ENCODE measurements around the gene ADCY3.

Gene ADCY3

DNA sequence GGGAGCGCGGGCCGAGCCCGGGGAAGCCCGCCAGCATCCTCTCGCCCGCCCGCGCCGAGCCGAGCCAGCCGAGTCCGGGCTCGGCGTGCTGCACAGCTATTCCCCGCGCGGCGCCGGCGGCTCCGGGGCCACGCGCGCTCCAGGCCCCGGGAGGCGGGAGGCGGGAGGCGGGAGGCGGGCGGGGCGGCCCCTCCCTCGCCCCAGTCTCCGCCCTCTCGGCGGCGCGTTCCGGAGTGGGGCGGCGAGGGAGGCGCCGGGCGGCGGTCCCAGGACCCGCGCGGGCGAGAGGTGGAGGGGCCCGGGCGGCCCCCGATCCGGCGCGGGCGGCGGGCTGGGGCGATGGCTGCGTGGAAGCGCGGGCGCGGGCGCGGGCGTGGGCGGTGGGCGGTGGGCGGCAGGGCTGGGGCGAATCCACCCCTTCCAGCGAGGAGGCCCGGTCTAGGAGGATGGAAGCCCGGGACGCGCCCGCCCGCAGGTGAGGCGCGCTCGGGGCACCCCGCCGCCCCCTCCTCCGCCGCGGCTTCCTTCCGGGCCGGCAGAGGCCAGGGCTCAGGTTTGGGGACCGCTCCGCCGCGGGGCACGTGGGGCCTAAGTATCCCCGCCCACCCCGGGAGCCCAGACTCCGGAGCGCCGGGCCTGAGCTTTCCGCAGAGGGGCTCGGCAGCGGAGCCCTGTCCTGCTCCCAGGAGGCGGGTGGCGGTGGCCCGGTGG lies at the start of gene ADCY3:
TSS of gene ADCY3 (minus strand) at position 140 of the 711 bp plus-strand sequence. CDS start 1,250 bp downstream, outside the sequence.
- peak; percentile 34 for DNase-seq (ENCODE audit: low read depth, low spot score)

DNA sequence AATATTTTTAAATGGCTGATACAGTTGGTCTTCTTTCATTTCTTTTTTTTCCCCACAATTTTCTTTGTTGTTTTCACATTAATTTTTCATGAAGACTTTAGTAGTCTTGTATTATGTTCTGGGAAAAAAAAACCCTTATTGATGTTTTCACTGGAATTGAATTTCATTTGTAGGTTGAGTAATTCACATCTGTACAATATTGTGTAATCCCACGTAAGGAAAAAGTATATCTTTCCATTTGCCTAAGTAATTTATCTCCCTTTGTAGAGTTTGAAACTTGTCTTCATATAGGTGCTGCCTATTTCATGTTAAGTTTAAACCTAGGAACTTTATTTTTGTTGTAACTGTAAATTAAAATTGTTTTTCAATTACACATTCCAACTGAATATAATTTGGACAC lies 49.7 kb upstream of the ADCY3 start:
- no peak for DNase-seq (ENCODE audit: low read depth, low spot score)

DNA sequence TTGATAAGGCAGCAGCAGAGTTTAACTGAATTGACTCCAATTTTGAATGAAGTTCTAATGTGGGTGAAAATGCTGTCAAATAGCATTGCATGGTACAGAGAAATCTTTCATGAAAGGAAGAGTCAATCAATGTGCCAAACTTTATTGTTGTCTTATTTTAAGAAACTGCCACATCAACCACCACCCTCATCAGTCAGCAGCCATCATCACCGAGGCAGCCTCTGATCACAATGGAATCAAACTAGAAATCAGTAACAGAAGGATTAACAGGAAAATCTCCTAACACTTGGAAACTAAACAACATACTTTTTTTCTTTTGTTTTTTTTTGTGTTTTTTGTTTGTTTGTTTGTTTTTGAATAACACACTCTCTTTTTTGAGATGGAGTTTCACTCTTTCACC lies 41.9 kb upstream of the ADCY3 start:
- DNase-seq (ENCODE audit: low read depth, low spot score), result no peak

DNA sequence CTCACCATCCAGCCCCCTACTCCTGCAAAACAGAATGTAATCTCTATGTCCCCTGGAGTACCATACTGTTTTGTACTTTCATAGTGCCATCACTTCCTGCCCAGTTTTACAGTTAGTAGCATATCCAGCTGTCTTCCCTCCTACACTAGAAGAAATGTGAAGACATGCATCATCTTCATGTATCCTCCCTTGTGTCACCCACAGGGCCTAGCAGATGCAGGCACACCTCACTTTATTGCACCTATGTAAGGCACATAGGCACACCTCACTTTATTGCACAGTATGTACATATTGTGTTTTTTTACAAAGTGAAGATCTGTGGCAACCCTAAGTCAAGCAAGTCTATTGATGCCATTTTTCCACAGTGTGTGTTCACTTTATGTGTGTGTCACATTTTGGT lies 39.7 kb upstream of the ADCY3 start:
- no peak for DNase-seq (ENCODE audit: low read depth, low spot score)

DNA sequence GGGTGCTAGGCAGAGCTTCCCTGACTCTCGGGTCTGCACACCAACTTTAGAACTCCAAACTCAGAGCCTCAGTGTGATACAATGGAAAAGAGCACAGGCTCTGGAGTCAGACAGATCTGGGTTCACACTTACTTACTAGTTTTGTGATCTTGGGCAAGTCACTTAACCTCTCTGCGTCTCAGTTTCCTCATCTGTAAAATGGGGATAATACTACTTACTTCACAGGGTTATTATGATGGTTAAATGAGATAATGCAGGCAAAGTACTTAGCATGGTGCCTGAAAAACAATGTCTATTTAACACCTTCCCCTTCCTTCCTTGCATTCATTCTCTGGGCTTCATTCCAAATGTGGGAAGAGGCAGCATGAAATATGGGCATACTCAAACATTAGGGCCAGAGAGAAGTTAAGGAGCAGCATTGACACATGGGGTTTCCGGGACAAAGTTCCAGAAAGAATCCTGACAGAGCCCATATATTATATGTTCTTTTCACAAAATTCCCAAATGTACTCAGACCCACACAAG lies 38.4 kb upstream of the ADCY3 start:
- DNase-seq (ENCODE audit: low read depth, low spot score), result no peak

DNA sequence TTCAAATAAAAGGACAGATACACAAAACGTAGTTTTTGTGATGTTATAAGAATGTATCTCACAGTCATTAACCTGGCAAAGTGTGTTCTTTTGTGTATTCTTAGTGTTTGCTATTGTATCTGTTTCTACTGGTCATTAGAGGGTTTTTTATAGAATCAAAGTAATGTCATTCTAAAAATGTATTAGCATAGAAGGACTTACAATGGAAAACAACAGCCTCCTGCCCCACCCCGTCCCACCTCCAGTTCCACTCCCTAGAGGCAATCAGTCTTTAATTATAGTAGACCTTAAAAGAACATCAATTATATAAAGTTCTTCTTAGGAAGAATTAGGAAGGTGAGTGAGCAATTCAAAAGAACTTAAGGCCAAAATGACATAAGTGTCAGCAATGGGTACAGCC lies 37.9 kb upstream of the ADCY3 start:
- no peak for DNase-seq (ENCODE audit: low read depth, low spot score)

DNA sequence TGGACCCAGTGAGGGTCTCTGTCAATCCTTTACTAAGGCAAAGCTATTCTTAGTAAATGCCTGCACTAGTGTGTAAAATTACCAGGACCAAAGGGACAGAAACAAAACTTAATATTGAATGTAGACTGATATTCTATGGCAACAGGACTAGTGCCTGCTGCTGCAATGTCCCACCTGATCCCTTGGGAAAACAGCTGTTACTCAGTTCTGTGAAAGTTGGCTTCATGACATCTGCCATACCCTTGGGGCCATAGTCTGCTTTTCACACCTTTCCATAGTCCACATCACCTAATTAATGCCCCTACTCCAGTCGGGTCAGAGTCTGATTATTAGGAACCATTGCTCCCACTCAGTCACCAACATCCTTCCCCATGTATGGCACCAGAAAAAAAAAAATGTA lies 37.2 kb upstream of the ADCY3 start:
- DNase-seq (ENCODE audit: low read depth, low spot score), result no peak

DNA sequence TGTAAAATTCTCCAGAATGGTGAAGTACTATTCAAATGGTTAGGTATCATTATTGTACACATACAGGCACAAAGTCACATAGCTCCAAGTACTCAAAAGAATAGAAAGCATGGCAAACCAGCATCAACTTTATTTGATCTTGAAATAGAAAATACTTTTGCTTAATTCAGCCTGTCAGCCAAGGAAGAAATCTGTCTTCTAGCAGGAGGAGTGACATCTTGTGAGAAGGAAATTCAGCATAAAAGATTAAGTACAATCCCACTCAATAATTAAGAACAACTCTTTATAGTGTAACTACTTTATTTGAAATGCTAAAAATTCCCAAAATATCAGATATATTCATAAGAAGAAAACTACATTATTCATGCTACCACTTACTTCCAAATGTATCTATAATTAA lies 35.9 kb upstream of the ADCY3 start:
- DNase-seq (ENCODE audit: low read depth, low spot score), result no peak

DNA sequence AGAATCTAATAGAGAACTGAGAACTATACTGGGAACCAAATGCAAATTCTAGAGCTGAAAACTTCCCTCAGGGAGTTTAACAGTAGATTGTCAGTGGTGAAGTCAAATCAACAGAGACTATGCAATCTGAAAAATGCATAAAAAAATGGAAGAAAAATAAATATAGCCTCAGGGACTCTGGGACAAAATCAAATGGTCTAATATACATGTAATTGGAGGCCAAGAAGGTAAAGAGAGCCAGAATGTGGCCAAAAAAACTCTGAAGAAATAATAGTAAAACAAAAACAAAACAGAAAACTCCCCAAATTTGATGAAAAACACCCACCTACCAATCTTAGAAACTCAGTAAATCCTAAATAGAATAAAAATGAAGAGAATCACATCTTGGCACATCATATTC lies 35.2 kb upstream of the ADCY3 start:
- DNase-seq (ENCODE audit: low read depth, low spot score), result no peak

DNA sequence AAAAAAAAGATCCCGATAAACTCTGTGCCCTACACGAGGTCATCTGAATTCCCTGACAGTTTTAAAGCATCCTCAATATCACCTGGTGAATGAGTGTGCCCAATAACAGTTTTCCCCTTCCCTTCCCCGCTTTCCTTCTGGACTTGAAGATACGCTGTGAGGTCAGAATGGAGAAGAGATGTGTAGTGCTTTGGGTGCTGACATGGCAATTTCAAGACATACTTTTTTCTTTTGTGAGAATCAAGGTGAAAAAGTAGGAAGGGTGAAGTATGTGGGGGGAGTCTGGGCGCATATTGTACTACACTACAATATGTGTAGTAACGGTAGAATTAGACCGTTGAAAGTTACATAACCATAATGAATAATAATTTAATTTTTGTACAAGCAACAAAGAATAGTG lies 30.1 kb upstream of the ADCY3 start:
- no peak for DNase-seq (ENCODE audit: low read depth, low spot score)

DNA sequence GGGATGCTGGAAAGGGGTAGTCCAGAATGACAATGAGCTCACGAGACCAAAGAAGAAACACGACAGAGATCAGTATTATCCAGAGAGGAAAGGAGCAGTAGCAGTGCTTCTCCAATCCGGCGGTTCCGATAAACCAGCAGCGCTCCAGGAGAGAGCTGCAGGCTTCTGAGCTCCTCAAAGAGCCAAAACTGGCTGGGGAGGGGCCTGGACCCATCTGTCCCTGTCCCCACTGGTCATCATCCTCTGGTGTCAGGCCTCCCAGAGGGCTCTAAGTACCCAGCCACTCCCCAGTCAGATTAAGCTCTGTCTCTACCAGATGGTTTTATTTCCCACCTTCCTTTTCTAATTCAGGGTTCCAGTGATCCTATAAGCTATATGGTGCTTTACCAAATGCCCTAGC lies 28.5 kb upstream of the ADCY3 start:
- DNase-seq (ENCODE audit: low read depth, low spot score), result no peak

DNA sequence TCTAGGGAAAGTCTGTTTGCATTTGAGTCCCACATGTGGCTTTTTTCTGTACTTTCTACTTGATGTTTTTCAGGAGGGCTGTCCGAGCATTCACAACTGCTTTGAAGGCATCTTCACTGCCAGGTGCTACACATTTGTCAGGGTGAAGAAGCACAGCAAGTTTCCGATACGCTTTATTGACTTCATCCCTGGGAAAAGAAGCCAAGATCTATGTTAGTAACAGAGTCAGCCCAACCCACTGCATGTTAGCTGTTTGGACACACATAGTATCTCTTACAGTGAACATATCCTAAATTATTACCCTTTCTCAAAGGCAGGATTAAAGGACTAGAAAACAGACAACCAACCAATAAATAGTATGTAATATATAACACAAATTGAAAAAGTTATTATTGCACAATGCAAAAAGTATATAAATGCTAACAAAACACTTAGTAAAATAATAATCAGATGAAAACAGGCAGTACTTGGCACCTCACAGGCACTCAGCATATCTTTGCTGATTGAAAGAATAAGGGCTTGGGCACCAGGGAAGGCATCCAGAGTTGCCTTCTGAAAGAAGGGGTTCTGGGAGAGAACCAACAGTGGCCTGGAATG lies 27.6 kb upstream of the ADCY3 start:
- no peak for DNase-seq (ENCODE audit: low read depth, low spot score)

DNA sequence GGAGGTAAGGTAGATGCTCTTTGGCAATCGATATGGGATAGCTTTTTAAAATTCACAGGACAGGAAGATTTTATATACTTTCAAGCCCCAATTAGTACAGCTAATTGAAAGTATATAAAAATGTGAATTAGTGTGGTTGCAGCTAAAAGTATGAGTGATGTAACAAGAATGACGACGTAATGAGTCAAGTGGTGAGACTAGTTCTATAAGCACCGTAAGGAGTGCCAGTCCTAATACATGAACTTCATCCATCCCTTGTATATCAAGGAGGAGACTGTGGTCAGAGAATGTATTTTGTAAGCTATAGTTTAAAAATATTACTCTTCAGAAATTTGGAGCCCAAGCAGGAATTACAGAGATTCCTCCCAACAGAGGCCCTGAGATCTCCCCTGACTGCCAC lies 25.9 kb upstream of the ADCY3 start:
- no peak for DNase-seq (ENCODE audit: low read depth, low spot score)

DNA sequence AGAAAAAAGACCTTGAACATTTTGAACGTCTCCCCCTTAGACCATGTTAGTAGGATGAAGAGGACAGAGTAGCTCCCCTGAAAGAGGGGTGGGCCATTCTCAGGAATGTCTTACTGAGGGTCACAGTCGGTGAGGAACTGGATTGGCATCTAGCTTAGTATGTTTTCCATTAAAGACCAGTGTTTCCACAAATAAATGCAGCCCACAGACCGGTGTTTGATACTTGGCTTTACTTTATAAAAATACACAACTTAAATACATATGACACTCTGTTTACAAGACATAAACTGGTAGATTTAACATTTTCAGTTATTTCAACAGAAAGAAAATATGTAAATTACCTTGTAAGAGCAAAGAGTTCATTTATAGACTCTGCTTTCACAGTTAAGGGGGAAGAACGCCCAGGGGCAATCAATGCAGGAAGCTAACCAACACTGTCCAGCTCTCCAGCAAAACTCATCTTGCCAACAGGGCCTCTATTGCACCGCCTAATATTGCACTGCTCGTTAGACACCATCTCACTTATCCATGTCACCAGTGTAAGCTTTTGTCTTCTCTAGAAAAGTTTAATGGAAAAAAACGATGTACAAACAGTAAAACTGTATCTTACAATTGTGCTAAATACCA lies 23.5 kb upstream of the ADCY3 start:
- DNase-seq (ENCODE audit: low read depth, low spot score), result no peak

DNA sequence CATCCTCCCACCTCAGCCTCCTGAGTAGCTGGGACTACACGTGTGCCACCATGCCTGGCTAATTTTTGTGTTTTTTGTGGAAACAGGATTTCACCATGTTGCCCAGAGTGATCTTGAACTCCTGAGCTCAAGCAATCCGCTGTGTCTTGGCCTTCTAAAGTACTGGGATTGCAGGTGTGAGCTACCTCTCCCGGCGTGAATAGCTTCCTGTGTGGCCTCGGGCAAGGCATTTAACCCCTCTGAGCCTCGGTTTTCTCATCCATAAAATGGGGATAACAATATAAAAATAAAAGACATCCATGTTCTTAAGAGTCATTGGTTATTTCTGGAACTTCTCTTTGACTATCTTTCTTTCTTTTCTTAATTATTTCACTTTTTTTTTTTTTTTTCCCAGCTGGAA lies 19.3 kb upstream of the ADCY3 start:
- DNase-seq (ENCODE audit: low read depth, low spot score), result no peak

DNA sequence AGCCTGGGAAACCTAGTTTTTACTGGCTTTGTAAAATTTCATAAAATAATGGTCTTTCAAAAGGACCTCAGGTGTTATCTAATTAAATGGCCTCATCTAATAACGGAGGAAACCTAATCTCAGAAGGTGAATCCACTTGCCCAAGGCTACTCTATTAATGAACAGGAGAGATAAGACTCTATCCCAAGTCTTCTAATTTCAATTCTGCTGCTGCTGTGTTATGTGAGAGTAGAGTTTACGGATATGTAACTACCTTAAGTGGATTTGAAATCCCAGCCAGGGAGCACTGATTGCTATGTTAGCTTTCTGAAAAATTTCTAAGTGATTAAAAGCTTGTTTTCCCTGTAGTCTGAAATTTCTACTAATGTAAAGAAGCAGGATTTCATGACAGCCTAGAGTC lies 17.2 kb upstream of the ADCY3 start:
- no peak for DNase-seq (ENCODE audit: low read depth, low spot score)

DNA sequence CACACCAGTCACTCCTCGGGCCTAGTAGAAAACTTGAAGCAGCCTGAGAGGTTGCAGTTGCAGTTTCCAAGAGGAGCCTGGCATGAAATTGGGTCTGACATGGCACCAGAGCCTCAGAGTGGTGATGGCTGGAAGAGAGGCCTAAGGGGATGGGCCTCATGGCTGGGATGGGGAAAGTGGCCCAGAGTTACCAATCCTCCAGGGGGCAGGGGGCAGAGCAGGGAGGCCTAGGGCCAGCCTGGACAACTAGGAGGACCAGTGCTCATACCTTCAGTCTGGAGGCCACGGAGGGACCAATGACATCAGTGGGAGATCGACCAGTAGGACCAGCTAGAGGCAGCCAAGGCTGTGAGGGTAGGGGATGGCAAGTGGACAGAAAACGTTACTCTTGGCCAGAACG lies 15.1 kb upstream of the ADCY3 start:
- DNase-seq (ENCODE audit: low read depth, low spot score), result no peak

DNA sequence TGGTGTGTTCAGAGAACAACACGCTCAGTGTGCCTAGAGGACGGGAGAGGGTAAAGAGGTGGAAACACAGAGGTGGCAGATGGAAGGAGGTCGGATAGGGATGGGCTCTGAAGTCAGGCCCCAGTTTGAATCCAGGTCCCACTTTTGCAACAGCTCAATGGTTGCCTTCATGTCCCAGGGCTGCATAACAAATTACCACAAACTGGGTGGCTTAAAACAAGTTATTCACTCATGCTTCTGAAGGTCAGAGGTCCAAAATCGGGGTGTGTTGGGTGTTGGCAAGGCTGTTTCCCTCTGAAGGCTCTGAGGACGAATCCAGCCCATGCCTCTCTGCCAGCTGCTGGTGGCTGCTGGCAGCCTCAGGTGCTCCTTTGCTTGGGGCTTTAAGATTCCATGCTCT lies 12.7 kb upstream of the ADCY3 start:
- no peak for DNase-seq (ENCODE audit: low read depth, low spot score)

DNA sequence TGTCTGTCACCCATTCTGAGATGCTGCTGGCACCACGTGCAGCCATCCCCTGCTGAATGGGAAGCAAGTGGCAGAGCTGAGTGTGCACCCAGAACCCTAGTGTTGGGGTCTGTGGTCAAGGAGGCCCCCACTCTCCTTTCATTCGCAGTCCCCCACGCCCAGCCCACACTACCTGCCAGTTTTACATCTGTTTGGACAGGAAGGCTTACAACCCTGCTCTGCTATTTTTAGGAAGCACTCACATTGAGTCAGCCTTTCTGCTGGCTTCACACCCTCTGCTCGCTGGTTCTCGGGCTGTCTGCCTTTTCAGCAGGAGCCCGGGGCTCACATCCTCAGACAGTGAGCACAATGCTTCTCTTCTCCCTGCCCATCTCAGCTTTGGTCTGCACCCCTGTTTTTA lies 10.7 kb upstream of the ADCY3 start:
- no peak for DNase-seq (ENCODE audit: low read depth, low spot score)

DNA sequence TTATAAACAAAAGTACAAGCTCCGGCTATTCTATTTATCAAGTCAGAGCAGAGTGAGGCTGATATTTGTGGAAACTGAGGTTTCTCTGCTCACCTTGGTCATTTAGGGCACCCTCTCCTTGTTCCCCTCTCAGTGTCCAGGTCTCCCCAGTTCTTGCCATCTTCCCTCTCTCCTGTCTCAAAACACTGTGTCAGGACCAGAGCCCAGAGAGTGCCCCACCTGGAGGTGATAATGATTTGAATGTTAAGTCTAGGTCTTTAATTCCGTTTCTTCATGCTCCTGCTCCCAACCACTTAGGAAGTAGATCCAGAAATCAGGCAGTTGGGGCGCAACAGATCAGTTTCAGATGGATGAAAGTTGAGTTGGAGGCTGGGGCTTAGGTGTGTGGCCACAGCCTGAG lies 9.2 kb upstream of the ADCY3 start:
- DNase-seq (ENCODE audit: low read depth, low spot score), result no peak

DNA sequence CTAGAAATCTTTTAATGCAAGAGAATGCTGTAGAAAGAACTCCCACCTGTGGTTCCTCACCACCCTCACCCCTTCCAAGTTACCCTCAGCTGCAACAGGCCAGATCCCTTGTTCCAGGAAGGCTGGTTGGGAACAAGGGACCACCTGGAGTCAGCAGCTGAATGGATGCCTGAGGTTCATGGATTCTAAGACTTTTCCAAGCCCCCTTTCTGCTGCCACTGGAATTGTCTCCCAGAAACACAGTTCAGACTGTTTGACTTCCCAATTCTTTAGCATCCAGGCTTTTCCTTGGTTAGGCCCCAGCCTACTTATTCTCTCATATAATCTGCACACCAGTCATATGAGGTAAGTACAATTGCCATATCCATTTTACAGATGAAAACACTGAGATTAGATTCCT lies 8.0 kb upstream of the ADCY3 start:
- DNase-seq (ENCODE audit: low read depth, low spot score), result no peak

DNA sequence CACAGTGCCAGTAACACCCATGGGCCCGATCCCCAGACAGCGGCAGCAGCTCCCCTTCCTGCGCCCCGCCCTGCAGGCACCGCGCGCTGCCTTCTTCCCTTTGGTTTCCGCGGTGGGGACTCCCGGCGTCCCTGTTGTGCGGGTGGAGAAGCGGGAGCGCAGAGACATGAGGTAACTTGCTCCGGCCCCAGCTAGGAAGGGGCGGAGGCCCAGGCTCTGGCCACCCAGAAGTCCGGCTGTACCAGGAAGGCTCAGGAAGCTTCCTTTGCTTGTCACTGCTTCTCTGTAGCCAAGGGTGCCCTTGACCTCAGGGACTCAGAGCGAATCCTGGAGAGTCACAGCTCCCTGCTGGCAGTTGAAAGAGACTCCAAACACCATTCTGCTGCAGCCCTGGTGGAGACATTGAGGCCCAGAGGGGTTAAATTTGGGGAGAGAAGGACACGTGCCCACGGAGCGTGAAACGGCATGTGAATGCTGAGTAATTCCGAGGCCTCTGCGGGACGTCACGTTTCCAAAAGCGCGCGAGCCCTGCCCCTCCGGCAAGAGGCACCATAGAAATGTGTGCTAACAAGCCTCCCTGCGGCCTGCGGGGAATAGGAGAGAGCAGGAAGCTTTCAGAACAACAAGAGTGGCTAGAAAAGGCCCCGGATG lies 6.7 kb upstream of the ADCY3 start:
- no peak for DNase-seq (ENCODE audit: low read depth, low spot score)

DNA sequence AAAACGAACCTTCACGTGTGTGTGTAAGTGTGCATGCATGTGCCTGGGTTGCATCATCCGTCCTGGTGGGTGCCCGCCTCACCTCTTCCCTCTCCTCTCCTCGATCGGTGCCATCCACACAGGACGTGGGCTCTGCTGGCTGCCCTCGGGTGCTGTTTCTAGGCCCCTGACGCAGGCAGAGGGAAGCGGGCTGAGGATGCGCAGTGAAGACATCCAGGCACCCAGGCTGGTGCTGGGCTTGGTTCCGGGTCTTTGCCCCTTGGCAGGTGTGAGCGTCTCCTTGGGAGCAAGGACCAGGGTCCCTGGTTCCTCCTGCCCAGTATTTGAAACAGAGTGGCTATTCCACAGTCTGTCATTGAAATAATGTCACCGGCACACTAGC lies 6.2 kb upstream of the ADCY3 start:
- no peak for DNase-seq (ENCODE audit: low read depth, low spot score)
